Mesendoderm (in vitro differentiated cells): ENCODE results near the gene CTXN1.

Experiments used
- DNase-seq: peaks from one replicate; pipeline ENCODE4 v3.0.0; 2013
- H2AK5ac ChIP-seq: 2 replicates; pipeline ENCODE4 v1.6.1; 2013; ENCODE audit warnings: low read length, inconsistent platforms
- H2BK120ac ChIP-seq: 2 replicates; pipeline ENCODE4 v1.6.1; 2013; ENCODE audit warnings: low read depth, mild to moderate bottlenecking, low read length, moderate library complexity, mixed read lengths
- H2BK15ac ChIP-seq: replicated peaks from 2 replicates; pipeline ENCODE4 v1.6.1; 2013; ENCODE audit warnings: low read depth, mild to moderate bottlenecking, moderate library complexity
- H2BK5ac ChIP-seq: 2 replicates; pipeline ENCODE4 v1.6.1; 2013; ENCODE audit warnings: low read length, inconsistent platforms
- H3K18ac ChIP-seq: 2 replicates; pipeline ENCODE4 v1.6.1; 2013; ENCODE audit warnings: mild to moderate bottlenecking, low read length, mixed read lengths
- H3K23ac ChIP-seq: one replicate; pipeline ENCODE4 v1.6.1; 2013; ENCODE audit warnings: low read length
- H3K27ac ChIP-seq: 2 replicates; pipeline ENCODE4 v1.5.1; 2013; ENCODE audit warnings: low read depth, mild to moderate bottlenecking, inconsistent platforms, low read length, moderate library complexity
- H3K27me3 ChIP-seq: 2 replicates; pipeline ENCODE4 v1.6.1; 2013; ENCODE audit warnings: low read length, control low read depth, mild to moderate bottlenecking, inconsistent platforms; ENCODE audit not compliant: insufficient read depth, poor library complexity
- H3K36me3 ChIP-seq: 2 replicates; pipeline ENCODE4 v1.6.1; 2013; ENCODE audit warnings: low read length, inconsistent platforms; ENCODE audit not compliant: control insufficient read depth, insufficient read depth
- H3K4ac ChIP-seq: one replicate; pipeline ENCODE4 v1.6.1; 2013; ENCODE audit warnings: low read depth, mild to moderate bottlenecking, low read length, moderate library complexity
- H3K4me1 ChIP-seq: 2 replicates; pipeline ENCODE4 v1.6.1; 2013; ENCODE audit warnings: low read depth, low read length, inconsistent platforms; ENCODE audit not compliant: control insufficient read depth
- H3K4me2 ChIP-seq: 2 replicates; pipeline ENCODE4 v1.6.1; 2013; ENCODE audit warnings: low read length
- H3K4me3 ChIP-seq: 2 replicates; pipeline ENCODE4 v1.5.1; 2013; ENCODE audit warnings: mild to moderate bottlenecking, low read length
- H3K56ac ChIP-seq: one replicate; pipeline ENCODE4 v1.6.1; 2013; ENCODE audit warnings: low read length
- H3K79me1 ChIP-seq: 2 replicates; pipeline ENCODE4 v1.6.1; 2013; ENCODE audit warnings: low read length, inconsistent platforms
- H3K79me2 ChIP-seq: 2 replicates; pipeline ENCODE4 v1.6.1; 2013; ENCODE audit warnings: mild to moderate bottlenecking, low read length; ENCODE audit not compliant: control insufficient read depth, insufficient read depth
- H3K9ac ChIP-seq: 2 replicates; pipeline ENCODE4 v1.6.1; 2013; ENCODE audit warnings: low read length, inconsistent platforms
- H4K5ac ChIP-seq: one replicate; pipeline ENCODE4 v1.6.1; 2013; ENCODE audit warnings: low read length
- H4K8ac ChIP-seq: one replicate; pipeline ENCODE4 v1.6.1; 2013; ENCODE audit warnings: low read depth, mild to moderate bottlenecking, control low read depth, low read length, moderate library complexity
- WGBS: extraction: QIAGEN DNeasy Blood & Tissue Kit; methylation state at CpG from one replicate; pipeline ENCODE4 v1.1.7; 2013; ENCODE audit warnings: low lambda C conversion rate, missing lambda C conversion rate; ENCODE audit not compliant: insufficient coverage; ENCODE audit errors: extremely low coverage; 5-methylcytosine and 5-hydroxymethylcytosine counted together

Gene CTXN1

GRCh38 chr19:7915250-7916102, 10.5 kb downstream of the CTXN1 start:
- Histone ChIP-seq H3K18ac (no peak overlapping the region), H4K8ac (no peak overlapping the region), H3K27ac (no peak overlapping the region), H2BK15ac (no peak overlapping the region), H3K79me1 (no peaks in the 10 kb centered on the region), H2BK120ac (no peak overlapping the region), H3K4ac (no peak overlapping the region), H3K79me2 (no peaks in the 10 kb centered on the region), H2BK5ac (no peak overlapping the region), H3K9ac (no peak overlapping the region), H3K4me2 (no peak overlapping the region), H4K5ac (no peak overlapping the region), H3K23ac (peak overlapping the region; percentile 2), H3K56ac (no peak overlapping the region), H2AK5ac (no peak overlapping the region), H3K4me3 (no peak overlapping the region), H3K4me1 (peaks cover 2% of the 10 kb centered on the region), H3K27me3 (peaks cover 19% of the 10 kb centered on the region), H3K36me3 (peaks cover 3% of the 10 kb centered on the region)
- no CpG with 5 or more reads among the region's 24 CpGs for WGBS
- DNase-seq: no peak

DNA sequence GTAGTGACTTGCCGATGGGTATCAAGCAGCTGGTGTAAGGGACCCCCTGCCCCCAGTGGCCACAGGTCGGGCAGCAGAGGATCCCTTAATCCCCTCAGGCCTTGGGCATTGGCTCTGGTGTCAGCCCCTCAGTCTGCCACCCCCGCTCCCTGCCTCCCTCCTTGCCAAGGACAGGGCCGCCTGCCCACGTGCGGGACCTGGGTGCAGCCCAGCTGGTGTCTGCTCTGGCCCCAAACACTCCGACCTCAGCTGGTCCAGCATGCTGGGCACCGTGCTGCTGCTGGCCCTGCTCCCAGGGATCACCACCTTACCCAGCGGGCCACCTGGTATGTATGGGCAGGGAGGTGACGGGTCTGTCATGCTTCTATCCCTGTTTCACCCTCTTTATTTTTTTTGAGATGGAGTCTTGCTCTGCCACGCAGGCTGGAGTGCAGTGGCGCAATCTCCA, 11.3 kb downstream of the CTXN1 start, which contains the start of gene TGFBR3L:
Gene TGFBR3L (plus strand): TSS at position 233 of the 448 bp plus-strand sequence.
- Histone ChIP-seq H4K5ac (no peak within 1 kb of the TSS), H3K79me2 (no peaks in the 10 kb centered on the region), H3K36me3 (peaks cover 3% of the 10 kb centered on the region), H3K4me2 (no peak within 1 kb of the TSS), H2BK15ac (no peak within 1 kb of the TSS), H3K27me3 (peaks cover 19% of the 10 kb centered on the region), H2BK5ac (no peak within 1 kb of the TSS), H3K56ac (no peak within 1 kb of the TSS), H3K4me1 (no peaks in the 10 kb centered on the region), H3K79me1 (no peaks in the 10 kb centered on the region), H2BK120ac (no peak within 1 kb of the TSS), H3K9ac (no peak within 1 kb of the TSS), H3K18ac (no peak within 1 kb of the TSS), H2AK5ac (no peak within 1 kb of the TSS), H3K23ac (peak within 1 kb of the TSS; percentile 2), H3K27ac (no peak within 1 kb of the TSS), H3K4ac (no peak within 1 kb of the TSS), H3K4me3 (no peak within 1 kb of the TSS), H4K8ac (no peak within 1 kb of the TSS)
- no CpG with 5 or more reads among the region's 12 CpGs for WGBS
- DNase-seq: no peak

GRCh38 chr19:7914099-7914498, 11.8 kb downstream of the CTXN1 start:
- Histone ChIP-seq H2BK120ac (no peak overlapping the region), H3K56ac (no peak overlapping the region), H2BK5ac (no peak overlapping the region), H3K4ac (no peak overlapping the region), H4K5ac (no peak overlapping the region), H3K27me3 (peaks cover 19% of the 10 kb centered on the region), H3K9ac (no peak overlapping the region), H3K4me2 (no peak overlapping the region), H2BK15ac (no peak overlapping the region), H4K8ac (no peak overlapping the region), H3K4me3 (no peak overlapping the region), H3K18ac (no peak overlapping the region), H3K27ac (no peak overlapping the region), H3K79me1 (no peaks in the 10 kb centered on the region), H3K4me1 (no peaks in the 10 kb centered on the region), H3K23ac (no peak overlapping the region), H3K79me2 (no peaks in the 10 kb centered on the region), H3K36me3 (peaks cover 3% of the 10 kb centered on the region), H2AK5ac (no peak overlapping the region)
- no CpG with 5 or more reads among the region's 12 CpGs for WGBS
- DNase-seq: no peak

- Histone ChIP-seq H3K4me2 (no peak overlapping the region), H3K36me3 (peaks cover 3% of the 10 kb centered on the region), H3K18ac (no peak overlapping the region), H3K27ac (no peak overlapping the region), H3K9ac (no peak overlapping the region), H3K4ac (no peak overlapping the region), H3K56ac (no peak overlapping the region), H2BK120ac (no peak overlapping the region), H3K79me2 (no peaks in the 10 kb centered on the region), H3K4me3 (no peak overlapping the region), H3K23ac (no peak overlapping the region), H3K27me3 (peaks cover 19% of the 10 kb centered on the region), H2BK5ac (no peak overlapping the region), H4K5ac (no peak overlapping the region), H2AK5ac (no peak overlapping the region), H2BK15ac (no peak overlapping the region), H3K4me1 (no peaks in the 10 kb centered on the region), H3K79me1 (no peaks in the 10 kb centered on the region), H4K8ac (no peak overlapping the region)
- no peak for DNase-seq
- WGBS: no CpG with 5 or more reads among the region's 10 CpGs
Observed at GRCh38 chr19:7913652-7914051, 12.3 kb downstream of the CTXN1 start.

DNA sequence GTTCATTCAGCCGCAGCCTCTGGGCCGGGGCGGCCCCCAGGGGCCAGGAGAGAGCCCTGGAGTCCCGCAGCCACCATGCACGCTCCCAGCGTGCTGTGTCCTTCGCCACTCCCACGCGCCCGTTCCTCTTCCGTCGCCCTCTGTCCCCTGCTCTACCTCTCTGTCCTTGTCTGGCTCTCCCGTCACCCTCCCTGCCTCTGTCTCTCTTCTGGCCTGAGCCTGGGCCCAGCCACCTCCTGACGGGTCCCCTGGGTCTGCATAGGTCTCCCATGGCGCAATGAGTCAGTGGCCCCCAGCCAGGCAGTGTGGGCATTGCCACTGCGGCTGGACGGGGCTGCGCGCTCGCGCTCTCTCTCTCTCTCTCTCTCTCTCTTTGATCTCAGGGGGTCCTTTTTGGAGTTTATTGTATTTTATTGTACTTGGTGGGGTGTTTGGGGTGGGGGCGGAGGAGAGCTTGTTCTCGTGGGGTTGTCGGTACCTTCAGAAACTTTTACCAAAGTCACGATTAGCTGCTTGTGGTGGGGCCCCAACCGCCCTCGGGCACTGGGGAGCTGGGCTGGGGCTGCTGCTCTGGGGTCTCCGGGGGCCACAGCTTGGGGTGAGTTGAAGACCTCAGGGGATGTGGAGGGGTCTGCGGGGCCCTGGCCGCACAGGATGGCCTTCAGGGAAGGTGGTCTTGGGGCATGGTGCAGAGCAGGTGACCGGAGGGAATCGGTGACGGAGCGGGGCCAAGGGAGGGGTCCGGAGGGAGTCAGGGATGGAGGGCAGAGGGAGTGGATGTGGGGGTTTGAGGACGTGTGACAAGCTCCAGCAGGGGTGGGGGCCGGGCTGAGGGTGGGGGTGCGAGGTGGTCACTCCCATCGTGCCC, 13.0 kb downstream of the CTXN1 start:
- no peak for DNase-seq
- H3K79me2 ChIP-seq: no peaks in the 10 kb centered on the region
- no peak overlapping the region for H4K8ac ChIP-seq
- no peak overlapping the region for H4K5ac ChIP-seq
- no peak overlapping the region for H2AK5ac ChIP-seq
- no peak overlapping the region for H3K56ac ChIP-seq
- no CpG with 5 or more reads among the region's 39 CpGs for WGBS
- no peak overlapping the region for H3K18ac ChIP-seq
- no peak overlapping the region for H2BK15ac ChIP-seq
- no peak overlapping the region for H2BK120ac ChIP-seq
- H3K27me3 ChIP-seq: peaks cover 19% of the 10 kb centered on the region
- peaks cover 3% of the 10 kb centered on the region for H3K36me3 ChIP-seq
- H3K4me3 ChIP-seq: no peak overlapping the region
- H3K4ac ChIP-seq: no peak overlapping the region
- no peak overlapping the region for H2BK5ac ChIP-seq
- H3K9ac ChIP-seq: no peak overlapping the region
- no peak overlapping the region for H3K4me2 ChIP-seq
- H3K4me1 ChIP-seq: no peaks in the 10 kb centered on the region
- no peaks in the 10 kb centered on the region for H3K79me1 ChIP-seq
- no peak overlapping the region for H3K23ac ChIP-seq
- H3K27ac ChIP-seq: no peak overlapping the region
